Activated CD4-positive, alpha-beta T cell treated with anti-CD3 and anti-CD28 coated beads for 24 hours (primary cell): ENCODE measurements around the gene SLC36A4.
"Not testable (repeated sequence)": the region's sequence is repeated elsewhere in the genome, so short reads cannot be mapped to it uniquely, and the experiment has no call there.

Source experiments
- DNase-seq, 2 donors: peaks; one replicate each; pipeline ENCODE4 v3.0.0-alpha.2; 2020; ENCODE audit warnings: low read depth in 2 of 2

The SLC36A4 gene

GRCh38 chr11:93197380-93198214 lies at the start of gene SLC36A4:
Gene SLC36A4 (minus strand): TSS chr11:93197991. CDS start chr11:93197832, 159 bp downstream.
- peak; percentile 75 to 76 for DNase-seq

- not testable (repeated sequence) for DNase-seq
These were observed 49.0 kb upstream of the SLC36A4 start for GRCh38 chr11:93246790-93247189.

GRCh38 chr11:93244018-93244417 lies 46.2 kb upstream of the SLC36A4 start:
- DNase-seq = no peak

GRCh38 chr11:93239966-93240365 lies 42.2 kb upstream of the SLC36A4 start:
- DNase-seq = no peak

- DNase-seq = no peak
These were observed 41.2 kb upstream of the SLC36A4 start for GRCh38 chr11:93238956-93239355.

GRCh38 chr11:93236741-93237675 lies 39.2 kb upstream of the SLC36A4 start:
- no peak for DNase-seq

- peak; percentile 34 to 57 for DNase-seq
These were observed 36.9 kb upstream of the SLC36A4 start for GRCh38 chr11:93234602-93235207.

- DNase-seq = no peak
These were observed 32.1 kb upstream of the SLC36A4 start for GRCh38 chr11:93229876-93230275.

- DNase-seq = no peak
These were observed 27.9 kb upstream of the SLC36A4 start for GRCh38 chr11:93225662-93226061.

GRCh38 chr11:93221539-93221938 lies 23.7 kb upstream of the SLC36A4 start:
- DNase-seq = no peak

- DNase-seq = no peak
These were observed 22.3 kb upstream of the SLC36A4 start for GRCh38 chr11:93220078-93220477.

GRCh38 chr11:93219440-93219839 lies 21.6 kb upstream of the SLC36A4 start:
- DNase-seq = no peak

GRCh38 chr11:93216511-93217101 lies 18.8 kb upstream of the SLC36A4 start:
- DNase-seq = no peak

- no peak for DNase-seq
These were observed 15.8 kb upstream of the SLC36A4 start for GRCh38 chr11:93213622-93214021.

- no peak for DNase-seq
These were observed 14.3 kb upstream of the SLC36A4 start for GRCh38 chr11:93212094-93212493.

GRCh38 chr11:93209466-93209865 lies 11.7 kb upstream of the SLC36A4 start:
- DNase-seq = no peak

- DNase-seq = no peak
These were observed 11.0 kb upstream of the SLC36A4 start for GRCh38 chr11:93208663-93209270.

GRCh38 chr11:93199616-93200015 lies 1.8 kb upstream of the SLC36A4 start:
- no peak for DNase-seq

- no peak for DNase-seq
These were observed 539 bp upstream of the SLC36A4 start for GRCh38 chr11:93198215-93198845.

- no peak for DNase-seq
These were observed 893 bp downstream of the SLC36A4 start for GRCh38 chr11:93196816-93197379.
